Measurements from ENCODE around the gene CWC22.

- no peak for TF ChIP-seq CTCF (IDR thresholded peaks at IDR 0.05)
- no peak for TF ChIP-seq EP300 (IDR thresholded peaks at IDR 0.05)
These were observed 71.0 kb downstream of the CWC22 start for GRCh38 chr2:179936141-179936540.
